LNCAP (cell line): ENCODE results near the gene ALDOC.

Experiments
- CTCF ChIP-seq: fragments of 450-650 bp; IDR thresholded peaks from 2 replicates; pipeline ENCODE4 v1.5.1; 2017; ENCODE audit warnings: mild to moderate bottlenecking

The ALDOC gene

GRCh38 chr17:28576758-28577465 is at the start of gene ALDOC:
TSS of gene ALDOC (minus strand) at chr17:28576895. CDS start at chr17:28575532, 1,363 bp downstream.
- TF ChIP-seq CTCF, result no peak

- TF ChIP-seq CTCF, result no peak
Measured at GRCh38 chr17:28624148-28624547, 47.5 kb upstream of the ALDOC start.

- no peak for TF ChIP-seq CTCF
Measured at GRCh38 chr17:28623696-28624095, 47.0 kb upstream of the ALDOC start.

- TF ChIP-seq CTCF, result no peak
Measured at GRCh38 chr17:28622186-28622585, 45.5 kb upstream of the ALDOC start.

GRCh38 chr17:28620010-28620409 is 43.3 kb upstream of the ALDOC start:
- TF ChIP-seq CTCF, result no peak

- no peak for TF ChIP-seq CTCF
Measured at GRCh38 chr17:28618464-28618863, 41.8 kb upstream of the ALDOC start.

GRCh38 chr17:28616281-28616680 is 39.6 kb upstream of the ALDOC start:
- TF ChIP-seq CTCF, result no peak
